HG02852 (cell line): ENCODE data around the gene JARID2.

Source experiments
- ATAC-seq: cut with Tn5 transposase; IDR thresholded peaks from one replicate; pipeline ENCODE4 v1.9.1; 2021; ENCODE audit warnings: mild to moderate bottlenecking, moderate library complexity; ENCODE audit not compliant: unreplicated experiment

JARID2 gene

GRCh38 chr6:15264412-15264811 is 18.5 kb downstream of the JARID2 start:
- no peak for ATAC-seq

- ATAC-seq = no peak
Observed at GRCh38 chr6:15264902-15265761, 19.3 kb downstream of the JARID2 start.

- no peak for ATAC-seq
Observed at GRCh38 chr6:15265787-15266186, 19.9 kb downstream of the JARID2 start.

- ATAC-seq = no peak
Observed at GRCh38 chr6:15266423-15266996, 20.6 kb downstream of the JARID2 start.

- ATAC-seq = no peak
Observed at GRCh38 chr6:15267221-15267620, 21.4 kb downstream of the JARID2 start.

- ATAC-seq = no peak
Observed at GRCh38 chr6:15268137-15268908, 22.5 kb downstream of the JARID2 start.

GRCh38 chr6:15269011-15269410 is 23.1 kb downstream of the JARID2 start:
- no peak for ATAC-seq

GRCh38 chr6:15269619-15270018 is 23.8 kb downstream of the JARID2 start:
- no peak for ATAC-seq

GRCh38 chr6:15270402-15270801 is 24.5 kb downstream of the JARID2 start:
- no peak for ATAC-seq

- no peak for ATAC-seq
Observed at GRCh38 chr6:15272562-15272961, 26.7 kb downstream of the JARID2 start.

GRCh38 chr6:15274692-15275387 is 29.0 kb downstream of the JARID2 start:
- no peak for ATAC-seq

GRCh38 chr6:15276036-15276985 is 30.4 kb downstream of the JARID2 start:
- ATAC-seq = no peak

- no peak for ATAC-seq
Observed at GRCh38 chr6:15279047-15279661, 33.3 kb downstream of the JARID2 start.

GRCh38 chr6:15280028-15280427 is 34.2 kb downstream of the JARID2 start:
- ATAC-seq = no peak

- ATAC-seq = no peak
Observed at GRCh38 chr6:15280961-15281360, 35.1 kb downstream of the JARID2 start.

GRCh38 chr6:15282334-15282733 is 36.5 kb downstream of the JARID2 start:
- no peak for ATAC-seq

GRCh38 chr6:15283986-15284361 is 38.1 kb downstream of the JARID2 start:
- ATAC-seq = no peak

GRCh38 chr6:15284743-15285142 is 38.9 kb downstream of the JARID2 start:
- no peak for ATAC-seq

- ATAC-seq = no peak
Observed at GRCh38 chr6:15285682-15286294, 39.9 kb downstream of the JARID2 start.
